Fibroblast of the conjunctiva (primary cell): ENCODE results near the gene COL27A1.
"Not testable (repeated sequence)": the region's sequence is repeated elsewhere in the genome, so short reads cannot be mapped to it uniquely, and the experiment has no call there.

Source experiments
- DNase-seq: peaks from one replicate; pipeline ENCODE4 v3.0.0-alpha.2; 2010; ENCODE audit warnings: low read depth

The COL27A1 gene

DNA sequence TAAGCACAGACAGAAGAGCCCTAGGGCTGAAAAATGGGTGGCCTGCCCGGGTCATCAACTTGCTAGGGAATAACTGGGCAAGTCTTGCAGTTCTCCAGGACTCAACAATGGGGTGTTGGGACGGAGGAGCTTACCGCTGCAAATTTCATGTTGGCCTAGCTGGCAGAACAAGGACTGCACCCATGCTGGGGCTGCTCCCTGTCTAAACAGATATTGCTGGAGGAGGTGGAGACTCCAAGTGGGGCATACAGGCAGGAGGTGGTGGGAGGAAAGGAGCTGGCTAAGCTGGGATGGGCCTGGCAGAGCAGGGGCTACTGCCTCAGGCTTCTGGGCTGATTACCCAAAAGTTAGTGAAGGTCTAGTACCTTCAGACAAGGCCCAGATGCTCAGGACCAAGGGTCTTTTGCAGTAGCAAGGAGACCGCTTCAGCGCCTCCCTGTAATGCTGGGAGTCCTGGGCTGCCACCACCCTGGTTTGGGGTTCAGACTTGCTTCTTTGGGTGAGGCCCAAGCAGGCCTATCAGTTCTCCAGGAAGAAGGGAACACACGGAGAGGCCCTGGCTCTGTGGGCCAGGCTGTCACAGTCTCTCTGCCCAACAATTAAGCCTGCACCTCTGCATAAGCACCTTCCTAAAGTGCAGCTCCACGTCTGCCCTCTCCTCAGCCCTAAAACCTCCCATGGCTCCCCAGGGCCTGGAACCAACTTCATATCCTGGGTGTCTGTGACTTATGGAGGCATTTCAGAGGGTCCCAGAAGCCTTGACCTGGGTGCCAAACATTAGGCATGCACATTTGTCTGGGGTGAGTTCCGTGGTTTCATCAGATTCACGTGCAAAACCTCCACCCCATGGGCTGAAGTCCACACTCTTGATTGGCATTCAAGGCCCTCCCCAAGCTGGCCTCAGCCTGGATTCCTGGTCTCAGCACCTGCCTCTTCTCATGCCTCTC is 32.0 kb upstream of the COL27A1 start:
- no peak for DNase-seq

DNA sequence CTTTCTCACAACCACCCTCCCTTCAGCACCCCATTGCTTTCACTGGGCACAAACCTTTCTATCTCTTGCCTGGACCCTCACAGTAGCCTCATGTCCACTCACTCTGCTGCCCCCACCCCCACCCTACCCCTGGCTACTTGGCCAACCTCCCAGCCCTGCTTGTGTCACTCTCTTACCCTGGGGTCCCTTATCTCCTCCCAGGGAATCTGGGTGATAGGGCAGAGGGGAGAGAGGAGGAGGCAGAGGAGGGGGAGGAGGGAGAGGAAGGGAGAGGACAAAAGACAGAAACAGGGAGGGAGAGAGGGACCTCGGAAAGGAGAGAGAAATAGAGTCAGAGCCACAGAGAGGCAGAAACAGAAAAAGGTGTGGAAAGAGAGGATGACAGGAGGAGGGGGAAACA is 31.2 kb upstream of the COL27A1 start:
- DNase-seq: no peak

DNA sequence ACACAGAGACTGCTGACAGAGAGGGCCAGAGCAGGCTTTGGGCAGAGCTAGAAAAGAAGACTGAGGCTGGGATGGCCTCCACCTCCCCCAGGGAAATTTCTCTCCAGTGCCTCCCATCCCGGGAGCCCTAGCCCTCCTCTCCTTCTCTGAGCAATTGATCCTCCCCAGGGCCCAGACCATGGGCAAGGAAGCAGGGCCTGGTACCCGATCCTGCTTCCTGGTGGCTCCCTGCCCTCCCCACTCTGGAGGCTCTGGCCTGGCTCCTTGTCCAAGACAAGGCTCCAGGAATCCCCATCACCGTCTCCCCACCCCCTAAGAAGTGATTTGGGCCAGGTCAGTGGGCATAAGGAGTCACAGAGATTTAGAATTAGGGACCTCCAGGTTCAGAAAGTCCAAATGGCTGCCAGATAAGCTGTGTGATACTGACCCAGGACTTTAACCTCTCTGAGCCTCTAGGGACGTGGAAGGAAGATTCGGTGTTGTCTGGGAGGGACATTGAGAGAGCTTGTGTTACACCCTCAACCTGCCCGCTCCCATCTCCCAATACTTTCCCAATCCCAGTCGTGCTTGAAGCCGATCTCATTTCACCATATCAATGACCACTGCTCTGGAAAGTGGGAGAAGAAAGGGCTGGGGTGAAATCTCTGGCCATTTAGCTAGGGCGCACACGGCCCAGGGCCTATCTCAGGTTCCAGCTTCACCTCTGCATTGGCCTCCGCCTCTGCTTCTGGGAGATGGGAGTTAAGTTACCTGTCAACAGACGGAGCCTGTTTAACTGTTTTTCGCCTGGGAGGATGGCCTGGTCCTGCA is 30.5 kb upstream of the COL27A1 start:
- DNase-seq: no peak

DNA sequence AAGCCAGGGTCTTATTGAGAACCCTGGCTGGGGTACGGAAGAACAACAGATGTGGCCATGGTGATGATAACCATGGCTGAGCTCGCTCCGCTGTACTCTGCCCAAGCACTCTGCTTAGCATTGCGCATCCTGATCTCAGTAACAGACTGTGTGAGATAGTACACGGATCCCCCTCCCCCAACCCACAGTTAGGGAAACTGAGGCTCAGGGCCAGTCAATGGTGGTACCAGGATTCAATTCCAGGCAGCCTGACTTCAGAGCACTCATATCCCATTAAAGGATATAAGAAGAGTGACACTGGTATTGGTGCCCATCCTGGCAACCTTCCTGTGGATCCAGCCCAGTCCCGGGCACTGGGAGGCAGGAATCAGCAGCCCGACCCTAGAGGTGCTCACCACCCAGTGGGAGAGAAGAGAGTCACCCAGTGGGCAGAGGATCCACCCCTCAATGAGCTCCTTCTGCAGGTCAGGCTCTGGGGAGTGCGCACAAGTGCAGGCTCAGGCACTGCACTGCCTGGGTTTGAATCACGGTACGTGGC is 29.8 kb upstream of the COL27A1 start:
- no peak for DNase-seq

DNA sequence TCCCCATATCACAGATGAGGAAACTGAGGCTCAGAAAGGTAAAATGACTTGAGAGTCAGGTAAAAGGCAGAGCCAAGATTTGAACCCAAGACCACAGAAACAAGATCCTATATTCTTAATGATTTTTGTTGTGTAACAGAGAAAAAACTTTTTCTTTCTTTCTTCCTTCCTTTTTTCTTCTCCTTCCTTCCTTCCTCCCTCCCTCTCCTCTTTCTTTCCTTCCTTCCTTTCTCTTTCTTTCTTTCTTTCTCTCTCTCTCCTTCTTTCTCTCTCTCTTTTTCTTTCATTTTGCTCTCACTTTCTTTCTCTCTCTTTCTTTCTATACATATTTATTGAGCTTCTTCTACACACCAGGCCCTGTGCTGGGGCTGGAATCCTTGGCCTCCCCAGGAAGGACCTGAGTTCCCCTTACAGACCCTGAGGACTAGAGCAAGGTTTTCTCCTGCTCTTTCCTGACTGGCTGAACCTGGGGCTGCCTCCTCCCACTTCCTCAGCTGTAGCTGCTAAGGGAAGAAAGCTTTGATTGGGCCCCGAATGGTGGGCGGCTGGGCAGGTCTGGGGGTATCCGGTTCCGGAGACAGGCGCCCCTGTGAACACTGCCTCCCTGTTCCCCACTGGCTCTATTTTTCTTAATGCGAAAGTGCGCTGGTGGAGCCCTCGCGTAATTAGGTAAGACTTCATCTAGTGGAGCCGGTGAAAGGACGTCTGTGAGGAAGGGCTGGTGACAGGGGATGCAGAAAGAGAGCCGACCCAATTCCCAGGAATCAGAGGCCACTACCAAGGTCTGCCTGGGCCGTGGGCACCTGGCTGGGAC is 28.9 kb upstream of the COL27A1 start:
- no peak for DNase-seq

DNA sequence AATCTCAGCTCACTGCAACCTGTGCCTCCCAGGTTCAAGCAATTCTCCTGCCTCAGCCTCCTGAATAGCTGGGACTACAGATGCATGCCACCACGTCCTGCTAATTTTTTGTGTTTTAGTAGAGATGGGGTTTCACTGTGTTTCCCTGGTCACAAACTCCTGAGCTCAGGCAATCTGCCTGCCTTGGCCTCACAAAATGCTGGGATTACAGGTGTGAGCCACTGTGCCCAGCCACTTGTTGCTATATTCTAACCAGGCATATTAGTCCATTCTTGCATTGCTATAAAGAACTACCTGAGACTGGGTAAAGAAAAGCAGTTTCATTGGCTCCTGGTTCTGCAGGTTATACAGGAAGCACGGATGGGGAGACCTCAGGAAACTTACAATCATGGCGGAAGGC is 26.6 kb upstream of the COL27A1 start:
- not testable (repeated sequence) for DNase-seq

DNA sequence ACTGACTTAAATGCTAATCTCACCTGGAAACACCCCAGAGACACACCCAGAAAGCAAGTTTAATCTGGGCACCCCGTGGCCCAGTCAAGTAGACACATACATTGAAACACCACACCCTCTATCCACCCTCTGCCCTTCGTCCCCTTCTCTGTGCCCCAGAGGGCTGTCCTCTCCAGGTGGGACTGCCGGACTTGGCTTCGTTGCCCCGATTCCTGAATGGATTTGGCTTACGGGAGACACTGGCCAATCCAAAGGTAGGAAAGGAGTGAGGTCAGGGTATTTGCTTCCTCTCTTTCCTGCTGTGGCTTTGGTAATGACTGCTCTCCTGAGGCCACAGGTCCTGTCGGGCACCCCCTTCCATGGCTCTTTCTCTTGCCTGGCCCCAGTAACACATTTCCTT is 25.2 kb upstream of the COL27A1 start:
- DNase-seq: no peak

DNA sequence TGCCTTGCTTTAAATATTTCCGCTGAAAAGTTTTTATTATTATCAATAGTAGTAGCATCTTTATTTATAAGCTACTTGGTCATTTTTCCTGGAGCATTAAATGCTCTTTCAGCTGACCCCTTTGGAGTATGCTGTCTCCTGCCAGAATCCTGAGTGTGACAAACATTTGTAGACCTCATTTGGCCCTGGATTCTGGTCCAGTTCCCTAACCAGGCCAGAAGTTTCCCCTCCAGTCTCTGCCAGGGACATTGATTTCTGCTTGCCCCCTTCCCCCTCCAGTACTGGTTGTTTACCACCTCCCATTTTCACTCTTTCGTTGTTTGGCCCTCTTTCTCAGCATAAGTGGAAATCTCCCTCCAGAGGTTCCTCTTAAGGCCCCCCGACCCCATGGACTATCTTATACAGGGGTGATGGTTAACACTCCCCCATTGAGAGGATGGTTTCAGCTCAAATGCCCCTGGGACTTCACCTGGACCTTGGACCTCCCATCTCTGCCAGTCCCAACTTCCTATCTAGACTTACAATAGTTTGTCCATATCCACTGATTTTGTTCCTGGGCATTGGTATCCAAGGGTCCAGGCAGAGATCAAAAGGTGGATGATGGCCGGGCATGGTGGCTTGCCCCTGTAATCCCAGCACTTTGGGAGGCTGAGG is 24.6 kb upstream of the COL27A1 start:
- DNase-seq: no peak

DNA sequence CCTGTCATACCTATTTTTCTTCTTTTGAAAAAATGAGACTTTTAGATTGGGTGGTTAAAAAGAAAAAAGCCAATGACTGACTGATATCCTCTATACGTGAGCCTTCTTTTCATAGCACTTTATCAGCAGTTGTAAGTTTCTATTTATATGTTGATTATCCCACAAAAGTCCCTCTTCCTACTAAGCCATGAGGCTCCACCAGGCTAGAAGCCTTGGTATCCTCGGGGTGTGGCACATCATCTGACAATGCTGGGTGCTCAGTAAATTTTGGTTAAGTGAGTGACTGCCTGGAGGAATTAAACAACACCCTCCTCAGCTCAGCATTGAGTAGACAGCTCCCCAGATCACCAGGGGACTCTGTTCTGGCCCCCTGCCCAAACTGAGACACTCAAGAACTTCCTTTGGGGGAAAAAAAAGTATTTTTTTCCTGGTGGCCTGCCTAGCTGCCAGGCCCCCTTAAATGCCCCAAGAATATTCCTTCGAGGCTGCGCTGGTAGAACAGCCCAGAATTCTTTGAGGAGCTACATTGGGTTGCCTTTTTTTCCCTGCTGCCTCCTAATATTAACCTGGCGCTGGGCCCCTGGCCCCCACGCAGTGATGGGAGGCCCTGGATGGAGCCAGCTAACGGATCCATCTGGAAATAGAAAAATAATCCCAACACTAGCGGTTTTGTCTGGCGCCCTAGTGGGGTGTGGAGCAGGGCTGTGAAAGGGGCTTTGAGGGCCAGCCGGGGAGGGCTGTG is 23.4 kb upstream of the COL27A1 start:
- DNase-seq: no peak

DNA sequence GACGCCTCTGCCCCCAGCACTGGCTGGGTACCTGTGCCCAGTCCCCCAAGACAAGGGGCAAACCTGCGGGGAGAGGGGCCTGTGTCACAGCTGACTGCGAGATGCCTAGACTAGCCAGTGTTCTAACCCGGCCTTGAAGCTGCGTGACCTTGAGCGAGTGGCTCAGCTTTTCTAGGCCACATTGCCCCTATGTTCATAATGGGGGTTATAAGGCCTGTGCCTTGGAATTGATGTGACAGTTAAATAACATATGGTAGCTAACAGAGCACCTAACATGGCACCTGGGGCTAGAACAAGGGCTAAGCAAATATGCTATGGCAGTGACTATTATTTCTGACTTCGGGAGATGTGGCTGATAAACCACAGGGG is 22.8 kb upstream of the COL27A1 start:
- no peak for DNase-seq

DNA sequence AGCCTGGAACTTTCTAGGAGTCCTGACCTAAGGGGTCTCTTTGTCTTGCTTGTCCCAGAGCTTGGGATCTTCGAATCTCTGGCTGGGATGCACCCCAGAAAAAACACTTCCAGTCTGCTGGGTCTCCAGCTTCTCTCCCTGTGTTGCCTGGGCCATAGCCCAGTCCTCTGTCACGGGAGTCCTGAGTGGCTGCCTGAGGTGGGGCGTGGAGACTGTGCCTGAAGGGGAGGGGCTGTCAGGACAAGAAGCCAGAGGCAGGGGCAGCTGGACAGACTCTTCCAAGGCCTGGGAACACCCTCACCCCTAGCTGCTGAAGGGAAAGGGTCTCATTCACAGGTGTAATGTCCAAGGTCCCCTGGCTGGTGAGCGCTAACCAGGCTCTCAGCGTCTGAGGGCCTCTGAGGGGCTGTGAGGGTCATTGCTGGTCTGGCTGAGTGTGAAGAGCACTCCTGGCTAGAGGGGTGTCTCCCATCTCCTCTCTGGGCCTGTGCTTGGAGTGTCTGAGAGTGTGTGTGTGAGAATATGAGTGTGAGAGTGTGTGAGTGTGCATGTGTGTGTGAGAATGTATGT is 20.4 kb upstream of the COL27A1 start:
- DNase-seq: no peak

DNA sequence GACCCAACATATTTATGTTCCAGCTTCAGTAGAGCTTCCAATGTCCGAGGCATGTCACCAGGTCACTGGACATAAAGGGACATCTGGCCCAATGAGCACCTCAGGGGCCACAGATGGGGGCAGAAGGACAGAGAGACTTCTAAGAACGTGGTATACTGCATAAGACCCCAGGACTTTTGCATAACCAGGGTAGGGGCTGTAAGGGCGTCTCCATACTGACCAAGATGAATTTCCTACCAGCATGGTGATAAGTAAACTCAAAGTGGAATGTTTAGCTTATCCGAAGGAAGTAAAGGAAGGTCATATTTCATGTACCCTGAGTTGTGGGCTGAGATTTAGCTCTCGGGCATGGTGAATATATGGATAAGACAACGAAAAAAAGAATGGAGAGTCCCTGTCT is 17.5 kb upstream of the COL27A1 start:
- DNase-seq: no peak

DNA sequence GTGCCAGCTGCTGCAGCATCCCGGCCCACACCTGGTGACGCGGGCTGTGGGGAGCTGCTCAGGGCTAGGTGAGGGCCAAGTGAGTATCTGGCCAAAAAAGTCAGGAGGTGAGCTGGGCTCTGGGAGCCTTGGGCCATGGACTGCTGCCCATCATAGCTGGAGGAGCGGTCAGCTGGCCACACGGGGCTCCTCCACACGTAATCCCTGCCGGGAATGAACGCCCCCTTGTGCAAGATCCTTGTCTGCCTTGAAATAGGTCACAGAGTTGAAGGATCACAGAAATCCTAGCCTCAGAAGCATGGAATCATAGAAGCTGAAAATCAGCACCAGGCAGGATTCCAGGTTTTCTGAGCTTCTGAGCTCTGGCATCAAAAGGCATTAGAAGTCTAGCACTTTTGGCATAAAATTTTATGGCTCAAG is 16.8 kb upstream of the COL27A1 start:
- no peak for DNase-seq

DNA sequence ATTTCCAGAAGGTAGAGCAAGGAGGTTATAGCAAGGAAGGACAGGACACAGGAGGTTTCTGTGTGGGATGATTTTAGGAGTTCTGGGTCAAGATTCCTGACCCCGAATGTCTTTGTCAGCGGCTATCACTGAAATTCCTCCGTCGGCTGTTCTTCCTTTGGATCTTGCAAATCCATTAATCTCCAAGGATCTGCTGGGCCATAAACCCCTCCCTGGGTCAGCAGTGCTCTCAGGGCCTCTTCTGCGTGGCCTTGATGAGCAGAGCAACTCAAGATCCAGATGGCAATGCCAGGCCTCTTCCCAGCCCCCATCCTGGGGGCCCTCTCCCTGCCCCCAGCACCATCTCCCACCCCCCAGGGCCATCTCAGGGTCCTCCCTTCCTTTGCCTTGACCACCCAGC is 16.3 kb upstream of the COL27A1 start:
- no peak for DNase-seq

DNA sequence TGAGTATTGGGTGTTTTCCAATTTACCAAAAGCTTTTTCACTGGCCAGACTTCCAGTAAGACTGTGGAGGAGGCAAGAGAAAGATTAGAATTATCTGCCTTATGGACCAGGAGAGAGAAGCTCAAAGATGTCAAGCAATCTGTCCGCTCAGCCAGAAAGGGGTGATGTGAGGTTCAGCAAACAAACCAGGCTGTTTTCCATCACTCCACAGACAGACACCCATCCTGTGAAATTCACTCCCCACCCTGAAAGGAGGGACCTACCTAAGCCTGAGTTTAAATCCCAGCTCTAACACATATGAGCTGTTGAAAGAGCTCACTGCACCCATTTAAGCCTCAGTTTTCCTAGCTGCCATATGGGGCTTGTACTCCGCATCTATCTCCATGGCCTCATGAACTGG is 14.9 kb upstream of the COL27A1 start:
- DNase-seq: no peak

DNA sequence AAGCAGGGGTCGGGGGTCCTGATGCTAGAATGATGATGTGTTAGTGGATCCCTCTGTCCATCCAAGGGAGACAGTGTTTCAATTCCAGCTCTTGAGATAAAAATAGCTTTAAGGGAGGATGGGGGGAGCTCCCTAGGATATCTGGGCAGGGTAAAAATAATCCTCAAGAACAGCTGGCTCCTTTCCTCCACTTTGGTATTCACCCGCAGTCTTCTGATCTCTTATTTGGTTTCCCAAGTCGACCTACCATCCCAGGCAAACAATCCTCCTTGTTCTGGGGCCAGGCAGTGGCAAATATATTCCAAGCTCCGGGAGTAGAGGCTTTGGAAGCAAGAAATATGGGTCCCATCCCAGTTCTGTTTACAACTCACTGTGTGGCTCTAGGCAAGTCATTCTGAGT is 14.5 kb upstream of the COL27A1 start:
- DNase-seq: no peak

DNA sequence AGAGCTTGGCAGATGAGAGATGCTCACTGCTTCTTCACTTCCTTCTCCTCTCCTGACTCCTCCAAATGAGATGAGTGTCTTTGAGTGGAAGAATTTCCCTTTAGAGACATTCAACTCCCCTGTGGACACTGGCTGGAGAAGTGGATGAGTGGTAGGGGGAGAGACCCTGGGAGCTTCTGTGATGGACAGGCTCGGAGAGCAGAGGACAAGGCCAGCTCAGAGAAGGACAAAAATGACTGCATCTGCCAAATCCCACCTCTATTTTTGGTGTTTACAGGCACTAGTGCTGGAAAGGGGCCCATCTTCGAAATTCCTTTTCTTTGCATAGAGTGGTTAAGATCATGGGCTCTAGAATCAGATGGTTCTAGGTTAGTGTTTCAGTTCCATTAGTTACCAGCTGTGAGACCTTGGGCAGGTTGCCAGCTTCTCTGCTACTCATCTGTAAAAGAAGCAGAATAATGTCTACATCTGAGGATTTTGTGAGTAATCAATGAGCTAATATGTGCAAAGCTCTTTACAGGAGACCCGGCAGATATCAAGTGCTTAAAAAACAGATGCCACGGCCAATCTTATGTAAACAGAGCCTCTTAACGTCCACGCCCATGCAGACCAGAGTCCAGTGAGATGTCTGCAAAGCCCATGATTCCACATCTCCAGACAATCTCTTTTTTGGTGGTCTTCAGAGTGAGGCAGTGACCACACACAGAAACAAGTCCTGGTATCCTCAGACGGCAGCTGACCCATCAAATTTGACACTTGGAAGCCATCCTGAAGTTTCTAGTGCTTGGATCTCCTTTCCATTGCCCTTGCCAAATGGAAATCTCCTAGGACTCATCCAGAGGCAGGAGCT is 13.6 kb upstream of the COL27A1 start:
- DNase-seq: no peak

DNA sequence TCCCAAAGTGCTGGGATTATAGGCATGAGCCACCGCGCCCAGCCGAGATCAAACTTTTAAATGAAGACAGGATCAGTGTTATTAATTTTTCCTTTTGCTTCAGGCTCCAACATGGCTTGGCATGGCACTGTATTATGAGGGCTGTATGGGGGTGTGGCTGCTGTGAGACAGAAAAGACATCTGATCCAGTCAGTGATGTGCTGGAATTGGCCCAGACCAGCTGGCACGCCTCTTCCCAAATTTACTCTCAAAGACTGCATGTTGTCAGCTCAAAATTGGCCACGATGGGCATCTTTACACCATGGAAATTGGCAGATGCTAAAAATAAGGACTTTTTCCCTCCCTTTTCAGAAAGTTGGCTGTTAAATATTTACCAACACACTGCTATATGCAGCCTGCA is 12.1 kb upstream of the COL27A1 start:
- DNase-seq: no peak

DNA sequence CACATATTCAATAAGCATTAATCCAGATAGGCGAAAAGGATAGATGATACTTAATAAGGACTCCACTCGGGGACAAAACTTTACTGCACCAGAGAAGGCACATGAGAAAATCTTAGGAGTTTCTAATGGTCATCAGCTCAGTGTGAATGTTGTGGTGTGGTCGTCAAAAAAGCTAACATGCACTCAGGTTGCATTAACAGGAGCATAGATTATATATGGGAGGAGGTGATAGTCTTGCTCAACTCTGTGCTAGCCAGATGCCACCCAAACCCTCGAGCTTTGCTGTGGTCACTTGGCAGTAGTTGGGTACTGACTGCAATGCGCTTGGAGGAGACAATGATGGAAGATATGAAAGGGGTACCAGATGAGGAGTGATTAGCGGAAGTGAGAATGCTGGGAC is 8.6 kb upstream of the COL27A1 start:
- DNase-seq: no peak

DNA sequence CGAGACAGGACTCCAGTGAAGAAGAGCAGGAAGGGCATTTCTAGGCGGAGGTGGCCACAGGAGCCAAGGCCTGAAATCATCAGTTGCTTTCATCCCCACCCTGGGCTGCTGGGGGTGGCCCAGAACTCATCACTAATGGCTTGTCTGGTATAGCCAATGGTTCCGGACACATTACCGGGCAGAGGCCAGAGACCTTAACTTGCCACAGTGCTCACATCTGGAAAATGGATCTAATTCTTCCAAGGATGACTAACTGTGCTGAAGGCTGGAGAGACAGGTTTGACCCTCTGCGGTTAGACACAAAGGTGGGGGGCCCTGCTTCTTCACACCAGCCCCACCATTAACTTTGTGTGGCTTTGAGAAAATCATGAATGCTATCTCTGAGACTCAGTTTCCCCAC is 6.2 kb upstream of the COL27A1 start:
- no peak for DNase-seq
